Epithelial cell of esophagus (primary cell): ENCODE results near the gene IL3.

Experiments
- DNase-seq: peaks from one replicate; pipeline ENCODE4 v3.0.0; 2010; ENCODE audit warnings: low read depth
- H3K4me3 ChIP-seq: 2 replicates; pipeline ENCODE4 v1.5.1; 2011; ENCODE audit warnings: mild to moderate bottlenecking, low read length, control low read depth
- CTCF ChIP-seq: IDR thresholded peaks from 2 replicates; pipeline ENCODE4 v1.5.1; 2011; ENCODE audit warnings: low read depth, mild to moderate bottlenecking, low read length, control low read depth, inconsistent platforms; ENCODE audit not compliant: insufficient read depth; ENCODE audit errors: missing control alignments

Gene IL3

GRCh38 chr5:132026516-132027008, 33.9 kb upstream of the IL3 start:
- no peak for DNase-seq
- TF ChIP-seq CTCF: no peak
- H3K4me3 ChIP-seq: no peak overlapping the region

GRCh38 chr5:132027027-132027426, 33.4 kb upstream of the IL3 start:
- no peak for DNase-seq
- no peak overlapping the region for H3K4me3 ChIP-seq
- TF ChIP-seq CTCF: no peak

GRCh38 chr5:132029609-132030330, 30.7 kb upstream of the IL3 start:
- no peak for TF ChIP-seq CTCF
- H3K4me3 ChIP-seq: no peak overlapping the region
- DNase-seq: no peak

- TF ChIP-seq CTCF: no peak
- no peak for DNase-seq
- H3K4me3 ChIP-seq: no peak overlapping the region
Measured at GRCh38 chr5:132030610-132031009, 29.8 kb upstream of the IL3 start.

- DNase-seq: no peak
- TF ChIP-seq CTCF: no peak
- no peak overlapping the region for H3K4me3 ChIP-seq
Measured at GRCh38 chr5:132032196-132032595, 28.3 kb upstream of the IL3 start.

GRCh38 chr5:132033122-132033521, 27.3 kb upstream of the IL3 start:
- DNase-seq: no peak
- TF ChIP-seq CTCF: no peak
- no peak overlapping the region for H3K4me3 ChIP-seq

GRCh38 chr5:132037353-132037752, 23.1 kb upstream of the IL3 start:
- H3K4me3 ChIP-seq: no peak overlapping the region
- TF ChIP-seq CTCF: no peak
- no peak for DNase-seq
